IPS DF 19.7 (cell line): ENCODE results near the gene AKT1.

Experiments
- DNase-seq: peaks from one replicate; pipeline ENCODE4 v3.0.0-alpha.2; 2013; ENCODE audit warnings: low read depth, low spot score

The AKT1 gene

DNA sequence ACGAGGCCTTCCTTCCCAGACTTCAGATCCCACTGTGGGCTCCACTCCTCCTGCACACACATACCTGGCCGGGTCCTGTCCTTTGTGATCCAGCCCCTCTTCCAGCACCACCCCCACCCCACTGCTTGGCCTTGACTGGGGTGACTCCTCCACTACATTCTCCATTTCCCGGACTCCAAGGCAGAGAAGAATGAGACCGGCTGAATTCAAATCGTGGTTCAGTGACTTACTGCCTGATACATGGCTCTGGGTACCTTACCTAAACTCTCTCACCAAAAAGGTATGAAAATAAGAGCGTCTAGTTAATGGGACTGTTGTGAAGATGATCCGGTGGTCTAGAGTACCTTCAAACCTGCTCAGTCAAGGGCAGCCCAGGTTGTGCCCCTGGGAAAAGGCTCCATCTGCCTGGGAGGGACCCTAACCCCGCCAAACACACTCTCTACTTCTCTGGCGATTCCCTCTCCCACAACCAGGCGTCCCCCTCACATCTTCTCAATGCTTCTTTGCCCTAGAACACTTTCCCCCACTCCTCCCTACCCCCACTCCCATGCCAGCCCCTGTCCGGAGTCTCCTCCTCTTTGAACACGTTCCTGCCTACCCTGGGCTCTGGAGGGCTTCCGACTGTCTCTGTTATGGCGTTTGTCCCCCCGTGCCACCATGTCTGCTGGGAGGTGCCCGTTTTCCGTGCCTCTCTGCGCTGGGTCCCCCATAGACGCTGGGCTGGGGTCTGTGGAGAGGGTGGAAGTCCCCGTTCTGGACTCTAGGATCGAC lies 3.9 kb upstream of the AKT1 start:
- no peak for DNase-seq

DNA sequence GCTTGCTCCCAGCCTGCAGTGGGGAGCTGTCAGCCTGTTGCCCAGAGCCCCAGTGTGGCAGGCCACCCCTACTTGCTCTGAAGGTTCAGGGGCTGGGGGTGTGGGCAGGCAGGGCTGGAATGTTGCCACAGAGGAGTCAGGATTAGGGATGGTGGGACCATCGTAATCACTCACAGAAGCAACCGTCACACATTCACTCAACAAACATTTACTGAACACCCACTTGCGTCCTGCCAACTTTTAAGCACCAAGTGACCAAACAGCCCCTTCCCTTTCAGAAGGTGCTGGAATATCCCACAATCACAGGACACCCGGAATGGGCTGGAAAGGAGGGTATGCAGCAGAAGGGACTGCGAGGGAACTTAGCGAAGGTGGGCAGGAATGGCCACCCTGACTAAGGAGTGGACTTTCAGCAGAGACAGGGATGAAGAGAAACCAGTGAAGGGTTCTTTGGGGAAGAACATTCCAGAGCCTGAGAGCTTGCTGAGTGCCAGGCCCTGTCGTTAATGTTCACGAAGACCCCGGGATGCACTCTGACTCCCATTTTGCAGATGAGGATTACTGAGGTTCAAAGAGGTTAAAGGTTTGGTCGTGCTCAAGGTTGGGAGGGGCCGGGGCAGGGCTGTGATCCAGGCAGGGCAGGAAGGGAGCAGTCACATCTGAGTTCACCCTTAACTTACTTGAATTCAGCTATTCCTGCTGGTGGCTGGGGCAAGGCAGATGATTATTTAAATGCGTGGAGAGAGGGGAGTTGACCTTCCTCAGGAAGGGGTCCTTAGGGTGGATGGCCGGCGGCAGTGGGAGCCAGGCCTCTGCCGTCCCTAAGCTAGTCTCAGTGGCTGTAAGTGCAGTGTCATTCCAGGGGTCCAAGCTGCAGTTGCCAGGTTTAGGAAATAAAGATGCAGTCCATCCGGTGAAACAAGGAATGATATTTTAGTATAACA lies 3.0 kb upstream of the AKT1 start:
- DNase-seq: no peak

DNA sequence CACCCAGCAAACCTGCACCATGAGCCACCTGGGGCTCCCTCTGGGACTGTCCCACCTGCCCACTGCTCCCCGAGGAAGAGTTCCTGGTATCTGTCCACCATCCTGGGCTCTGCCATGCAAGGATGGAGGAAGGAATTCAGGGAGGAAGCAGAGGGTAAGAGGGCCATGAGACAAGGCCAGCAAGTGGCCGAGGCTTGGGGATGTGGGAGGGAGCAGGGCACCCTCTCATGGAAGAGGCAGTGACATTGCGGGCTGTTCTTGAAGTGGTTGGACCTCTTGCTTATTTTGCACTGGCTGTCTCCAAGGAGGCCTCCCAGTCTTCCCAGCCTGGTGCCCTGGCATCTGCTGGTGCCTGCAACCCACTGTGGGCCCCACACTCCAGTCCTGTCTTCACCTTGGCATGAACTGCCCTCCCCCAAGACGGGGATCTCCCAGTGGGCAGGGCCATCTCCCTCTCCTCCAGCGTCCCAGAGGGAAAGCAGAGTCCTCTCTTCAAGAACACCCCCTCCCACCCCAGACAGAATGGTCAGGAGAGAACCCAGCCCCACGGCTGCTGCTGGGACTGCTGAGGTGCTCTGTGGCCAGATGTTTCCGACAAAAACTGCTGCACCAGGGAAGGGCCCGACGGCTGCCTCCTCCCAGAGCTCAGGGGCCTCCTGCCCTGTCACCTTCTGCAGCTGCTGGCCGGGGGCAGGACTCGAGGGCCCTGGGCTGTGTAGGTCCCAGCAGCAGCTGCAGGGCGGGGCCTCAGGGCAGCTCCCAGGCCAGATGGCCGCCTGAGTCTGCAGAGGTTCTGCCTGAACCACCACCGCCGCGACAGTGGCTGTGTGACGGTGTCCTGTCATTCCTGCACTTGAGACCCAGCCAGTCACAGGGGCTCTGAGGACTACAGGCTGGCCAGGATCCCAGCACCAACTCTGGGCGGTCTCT lies 1.8 kb upstream of the AKT1 start:
- DNase-seq: no peak

DNA sequence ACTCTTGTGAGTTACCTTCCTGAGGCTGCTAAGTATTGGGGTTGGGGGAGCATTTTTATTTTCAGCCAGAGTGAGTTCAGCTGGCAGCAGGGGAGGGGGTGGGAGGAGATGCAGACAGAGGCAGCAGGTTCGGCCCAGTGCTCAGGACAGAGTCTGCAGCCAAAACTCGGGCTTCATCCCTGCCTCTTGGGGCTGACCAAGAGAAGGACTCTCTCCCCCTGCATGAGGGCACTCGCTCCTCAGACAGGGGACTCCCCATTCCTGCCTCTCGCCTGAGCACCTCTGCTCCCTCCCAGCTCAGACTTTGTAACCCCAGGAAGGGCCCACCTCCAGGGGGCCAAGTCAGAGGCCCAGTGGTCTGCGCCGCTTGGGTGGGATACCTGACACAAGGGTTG lies 1.1 kb upstream of the AKT1 start:
- no peak for DNase-seq

DNA sequence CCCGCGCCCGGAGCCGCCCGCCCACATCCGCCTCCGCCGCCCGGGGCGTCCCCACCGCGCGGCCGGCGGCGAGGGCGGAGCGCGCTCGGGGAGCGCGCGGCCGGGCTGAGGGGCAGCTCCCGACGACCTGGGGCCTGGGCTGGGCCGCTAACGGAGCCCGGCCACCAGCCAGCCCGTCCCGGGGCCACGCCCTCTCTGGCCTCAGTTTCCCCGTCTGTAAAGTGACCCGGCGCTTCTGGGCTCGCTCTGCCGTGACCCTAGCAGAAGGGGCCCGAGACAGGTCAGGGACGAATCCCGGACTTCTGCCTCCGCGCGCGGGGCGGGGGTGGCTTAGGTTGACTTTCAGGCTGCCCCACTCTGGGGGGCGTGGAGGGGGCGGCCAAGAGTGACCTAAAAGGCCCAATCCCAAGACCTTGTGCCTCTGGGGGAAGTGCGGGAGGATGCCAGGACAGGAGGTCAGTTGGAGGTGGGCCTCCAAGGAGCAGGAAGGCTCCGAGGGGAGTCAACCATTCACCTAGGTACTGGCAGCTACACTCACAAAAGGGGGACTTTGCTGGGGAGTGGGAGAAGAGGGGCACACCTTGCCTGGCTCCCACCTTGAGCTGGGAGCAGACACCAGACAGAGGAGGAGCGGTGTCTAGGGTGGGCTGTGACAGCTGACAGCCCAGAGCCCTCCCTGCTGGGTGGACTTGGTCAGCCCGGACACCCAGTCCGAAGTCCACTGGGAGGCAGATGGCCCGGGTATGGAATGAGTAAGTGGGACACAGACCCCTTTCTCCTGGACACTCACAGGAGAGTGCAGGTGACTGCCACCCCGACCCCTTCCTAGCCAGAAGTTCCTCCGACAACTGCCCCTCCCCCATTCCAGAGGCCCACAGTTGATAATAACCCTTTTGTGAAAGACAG lies 486 bp upstream of the AKT1 start:
- DNase-seq: no peak

DNA sequence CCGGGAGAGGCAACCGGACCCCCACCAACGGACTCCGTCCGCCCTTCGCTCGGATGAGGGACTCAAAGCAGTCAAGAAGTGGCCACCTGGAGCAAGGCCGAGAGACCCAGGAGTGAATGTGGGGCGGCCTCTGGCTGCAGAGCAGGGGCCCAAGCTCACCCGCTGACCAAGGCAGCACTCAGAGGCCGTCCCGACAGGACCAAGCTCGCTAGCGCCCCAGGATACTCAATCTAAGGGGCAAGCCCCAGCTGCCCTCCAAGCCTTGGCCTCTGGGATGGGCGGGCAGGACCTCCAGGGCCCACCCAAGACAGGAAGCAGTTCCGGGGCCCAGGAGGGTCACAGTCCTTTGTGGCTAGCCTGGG lies 936 bp downstream of the AKT1 start:
- no peak for DNase-seq

DNA sequence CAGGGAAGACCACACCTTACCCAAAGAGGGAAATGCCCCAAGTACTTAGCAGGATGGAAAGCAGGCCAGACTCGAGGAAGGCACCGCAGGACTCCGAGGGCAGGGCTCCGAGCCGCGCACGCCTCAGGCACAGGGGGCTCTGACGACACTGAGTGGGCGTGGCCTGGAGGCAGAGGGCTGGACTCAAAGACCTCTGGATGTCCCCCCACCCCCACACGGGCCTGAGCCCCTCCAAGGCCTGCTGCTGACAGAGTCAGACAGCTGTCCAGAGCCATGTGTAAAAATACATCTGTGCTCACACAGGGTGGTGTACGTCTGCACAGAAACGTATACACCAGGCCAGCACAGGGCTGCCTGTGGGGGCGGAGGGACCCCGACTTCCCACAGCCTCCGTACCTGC lies 1.4 kb downstream of the AKT1 start:
- DNase-seq: no peak

DNA sequence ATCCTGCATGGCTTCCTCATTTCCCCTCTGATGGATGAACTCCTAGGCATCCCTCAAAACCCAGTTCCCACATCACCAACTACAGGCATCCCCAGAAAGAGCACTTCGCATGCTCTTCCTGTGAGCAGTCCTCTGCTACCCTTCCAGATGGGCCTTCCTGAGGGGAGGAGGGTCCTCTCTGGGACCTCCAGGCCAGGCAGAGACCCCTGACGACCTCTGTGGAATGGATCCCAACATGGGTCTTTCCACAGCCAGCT lies 1.9 kb downstream of the AKT1 start:
- DNase-seq: no peak

DNA sequence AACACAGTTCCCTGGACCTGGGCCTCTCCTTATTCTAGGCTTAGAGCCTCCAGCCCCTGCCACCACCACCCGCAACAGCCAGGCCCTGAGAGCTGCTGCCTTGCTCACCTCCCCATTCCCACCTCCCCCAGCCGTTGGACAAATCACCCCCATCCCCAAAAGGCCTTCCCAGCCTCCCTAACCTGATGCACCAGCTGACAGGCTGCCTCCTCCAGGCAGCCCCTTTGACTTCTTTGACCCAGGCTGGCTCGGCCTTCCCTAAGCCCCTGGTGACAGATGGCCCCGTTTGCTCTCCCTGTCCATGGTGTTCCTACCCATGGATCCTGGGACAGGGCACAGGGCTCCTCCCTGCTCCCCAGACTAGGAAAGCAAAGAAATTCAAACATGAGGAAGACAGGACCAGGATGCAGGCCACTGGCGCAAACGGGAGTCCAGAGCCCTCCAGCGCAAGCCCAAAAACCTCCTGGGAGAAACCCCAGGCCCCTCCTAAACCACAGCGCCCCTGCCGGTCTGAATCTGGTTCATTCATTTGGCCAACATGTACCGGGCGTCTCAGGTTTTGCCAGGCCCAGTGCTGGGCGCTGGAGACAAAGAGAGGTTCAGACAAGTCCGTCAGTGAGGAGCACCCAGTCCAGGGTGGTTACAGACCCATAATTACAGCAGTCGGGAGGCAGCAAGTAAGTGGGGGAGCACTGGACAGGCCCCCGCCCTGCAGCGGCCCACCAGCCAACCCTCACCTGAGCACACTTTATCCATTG lies 2.4 kb downstream of the AKT1 start:
- no peak for DNase-seq

DNA sequence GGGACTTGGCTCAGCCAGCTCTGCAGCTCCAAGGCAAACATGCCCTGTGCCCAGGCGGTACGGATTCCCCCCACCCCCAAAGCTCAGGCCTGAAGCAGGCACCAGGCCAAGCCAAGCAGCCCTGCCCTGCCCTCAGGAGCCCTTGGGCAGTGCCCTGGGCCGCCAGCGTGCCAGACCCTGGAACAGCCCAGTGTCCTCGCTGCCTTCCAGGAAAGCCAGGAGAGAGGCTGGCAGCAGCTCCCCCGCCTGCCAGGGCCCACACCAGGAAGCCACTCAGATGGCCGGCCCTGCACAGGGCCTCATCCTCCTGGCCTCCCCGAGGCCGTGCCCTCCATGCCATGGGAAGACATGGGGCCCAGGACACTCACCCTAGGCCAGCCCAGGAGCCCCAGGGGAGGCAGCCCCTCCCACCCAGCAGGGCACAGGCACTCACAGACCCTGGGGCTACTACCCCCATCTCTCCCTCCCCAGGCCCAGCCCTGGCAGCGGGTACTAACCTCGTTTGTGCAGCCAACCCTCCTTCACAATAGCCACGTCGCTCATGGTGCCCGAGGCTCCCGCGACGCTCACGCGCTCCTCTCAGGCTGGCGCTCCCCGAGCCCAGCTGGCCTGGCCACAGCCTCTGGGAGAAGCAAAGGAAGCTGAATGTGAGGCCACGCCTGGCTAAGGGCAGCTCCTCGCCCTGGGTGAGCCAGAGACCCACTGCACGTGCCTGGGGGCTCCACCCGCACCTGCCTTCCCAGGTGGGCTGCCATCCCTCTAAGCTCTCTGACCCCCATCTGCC lies 3.3 kb downstream of the AKT1 start:
- no peak for DNase-seq

DNA sequence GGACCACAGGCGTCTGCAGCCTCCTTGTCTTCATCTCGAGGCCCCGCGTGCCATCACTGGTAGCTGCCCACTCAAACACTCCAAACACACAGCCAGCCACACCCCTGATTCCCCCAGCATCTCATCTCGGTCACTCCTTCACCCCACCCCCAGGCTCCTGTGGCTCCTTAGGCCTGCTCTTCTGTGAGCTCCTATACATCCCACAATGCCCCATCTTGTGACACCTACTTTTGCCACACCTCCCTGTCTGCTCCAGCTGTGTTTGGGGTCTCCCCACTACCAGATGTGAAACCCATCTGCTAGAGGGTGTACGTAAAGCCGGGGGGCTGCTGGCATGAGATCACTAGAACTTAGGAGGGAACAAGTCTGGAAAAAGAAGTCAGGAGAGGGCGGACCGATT lies 4.1 kb downstream of the AKT1 start:
- no peak for DNase-seq

DNA sequence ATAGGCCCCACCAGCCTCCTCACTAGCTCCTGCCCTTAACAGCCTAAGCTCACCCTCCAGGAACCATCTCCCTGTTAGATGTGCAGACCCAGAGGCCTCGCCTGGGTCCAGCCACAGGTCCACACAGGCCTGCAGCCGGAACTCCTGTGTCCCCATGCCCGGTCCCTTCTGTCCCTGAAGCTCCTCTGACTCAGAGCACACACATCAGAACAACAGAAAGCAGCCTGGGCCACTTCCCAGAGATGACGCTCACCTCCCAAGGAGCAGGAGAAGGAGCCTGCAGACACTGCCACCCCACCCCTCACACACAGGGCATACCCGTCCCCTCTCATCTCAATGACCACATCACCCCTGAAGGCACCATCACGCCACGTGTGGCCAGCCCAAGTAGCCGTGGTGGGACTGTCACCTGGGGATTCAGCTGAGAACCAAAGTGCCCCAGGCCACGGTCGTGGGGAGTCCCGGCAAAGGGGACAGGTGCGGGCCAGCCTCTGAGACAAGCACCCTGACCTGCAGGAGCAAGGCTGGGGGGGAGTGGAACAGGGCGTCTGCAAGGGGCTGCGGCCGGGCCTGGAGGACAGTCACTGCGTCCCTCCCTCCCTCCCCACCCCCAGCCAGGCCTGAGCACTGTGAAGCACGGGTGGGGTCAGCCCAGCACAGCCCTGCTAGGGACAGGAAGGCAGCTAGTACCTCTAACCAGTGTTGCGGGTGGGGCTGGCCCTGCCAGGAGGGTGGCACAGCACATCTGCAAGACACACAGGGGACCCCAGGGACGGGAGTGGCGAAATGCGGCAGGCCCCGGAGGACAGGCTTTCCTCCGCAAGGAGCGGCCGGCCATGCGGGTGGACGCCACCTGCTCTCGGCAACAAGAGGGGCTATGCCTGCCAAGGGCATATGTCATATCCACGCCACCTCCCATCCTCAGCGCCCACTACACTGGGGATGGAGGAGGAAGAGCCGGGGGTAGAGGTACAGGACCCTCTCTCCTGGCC lies 5.5 kb downstream of the AKT1 start:
- DNase-seq: no peak

DNA sequence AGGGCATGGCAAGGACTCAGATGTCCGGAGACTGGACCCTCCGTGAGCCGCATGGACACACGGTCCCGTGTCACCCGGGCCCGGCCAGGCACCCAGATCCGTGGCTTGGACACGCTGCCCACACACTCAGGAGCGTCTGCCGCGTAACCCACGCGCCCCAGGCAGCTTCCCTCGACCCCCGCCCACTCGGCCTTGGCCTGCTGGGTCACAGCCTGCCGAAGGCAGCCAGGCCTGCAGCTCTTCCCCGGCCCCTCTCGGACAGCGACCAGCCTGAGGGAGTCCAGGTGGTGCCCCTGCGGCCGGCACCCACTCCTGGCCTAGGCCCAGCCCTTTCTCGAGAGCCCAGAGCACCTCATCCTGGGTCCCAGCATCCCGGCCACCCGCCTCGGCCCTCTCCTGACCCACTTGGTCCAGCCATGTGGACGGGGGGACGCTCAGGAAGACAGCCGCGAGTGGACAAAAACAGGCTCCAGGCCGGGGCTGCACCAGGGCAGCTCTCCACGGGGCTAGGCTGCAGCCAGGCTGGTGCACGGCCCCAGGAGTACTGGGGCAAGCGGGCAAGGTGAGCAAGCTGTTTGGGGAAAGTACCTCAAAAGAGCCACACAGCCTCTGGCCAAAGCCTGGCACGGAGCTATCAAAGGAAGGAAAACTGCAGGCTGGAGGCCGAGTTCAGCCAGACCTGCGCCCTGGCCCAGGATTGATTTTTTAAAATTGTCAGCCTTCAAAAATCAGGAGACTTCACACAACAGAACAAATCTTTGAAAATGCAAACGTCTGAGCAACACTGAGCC lies 6.5 kb downstream of the AKT1 start:
- no peak for DNase-seq

DNA sequence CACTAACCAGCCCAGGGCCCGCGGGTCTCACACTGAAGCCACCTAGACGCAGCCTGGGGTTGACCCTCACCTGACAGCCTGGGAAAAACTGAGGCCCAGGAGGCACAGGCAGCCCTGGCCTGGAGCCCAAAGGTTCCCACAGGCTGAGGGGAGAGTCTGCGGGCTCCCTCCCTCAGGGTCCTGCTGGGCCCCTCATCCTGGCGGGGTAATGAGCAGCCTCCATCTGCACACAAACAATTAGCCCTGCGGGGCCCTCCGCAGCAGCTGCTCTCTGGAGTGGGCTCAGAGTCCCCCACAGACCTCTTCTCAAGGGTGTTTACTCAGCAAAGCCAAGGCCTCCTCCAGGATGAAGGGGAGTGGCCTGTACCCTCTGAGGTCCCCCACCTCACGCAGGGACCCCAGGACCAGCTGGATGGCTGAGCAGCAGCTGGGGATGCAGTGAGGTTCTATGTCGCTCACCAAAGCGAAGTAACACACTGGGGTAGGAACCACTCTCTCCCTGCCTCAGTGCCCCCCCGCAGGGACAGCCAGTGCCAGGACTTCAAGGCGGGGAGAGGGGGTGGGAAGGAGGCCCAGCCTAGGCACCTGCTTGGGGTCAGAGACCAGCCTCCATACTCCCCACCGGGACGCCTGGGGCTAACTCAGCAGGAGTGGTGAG lies 7.3 kb downstream of the AKT1 start:
- DNase-seq: no peak

DNA sequence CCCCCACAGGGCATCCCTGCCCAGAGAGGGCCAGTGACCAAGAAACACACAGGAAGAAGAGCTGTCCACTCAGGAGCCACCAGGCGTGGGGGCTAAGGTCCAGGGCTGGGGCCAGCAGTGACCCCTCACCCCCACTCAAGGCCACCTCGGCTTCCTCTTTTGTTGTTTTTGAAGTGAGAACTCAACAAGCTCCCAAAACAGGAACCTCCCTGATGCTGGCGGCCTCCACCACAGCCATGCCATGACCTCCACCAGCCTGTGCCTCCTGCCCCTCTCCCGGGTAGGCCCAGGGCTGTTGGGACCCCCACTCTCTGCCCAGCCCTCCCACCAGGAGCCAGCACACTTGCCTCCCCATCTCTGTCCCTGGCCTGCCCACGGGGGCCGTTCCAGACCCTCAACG lies 7.8 kb downstream of the AKT1 start:
- DNase-seq: no peak

DNA sequence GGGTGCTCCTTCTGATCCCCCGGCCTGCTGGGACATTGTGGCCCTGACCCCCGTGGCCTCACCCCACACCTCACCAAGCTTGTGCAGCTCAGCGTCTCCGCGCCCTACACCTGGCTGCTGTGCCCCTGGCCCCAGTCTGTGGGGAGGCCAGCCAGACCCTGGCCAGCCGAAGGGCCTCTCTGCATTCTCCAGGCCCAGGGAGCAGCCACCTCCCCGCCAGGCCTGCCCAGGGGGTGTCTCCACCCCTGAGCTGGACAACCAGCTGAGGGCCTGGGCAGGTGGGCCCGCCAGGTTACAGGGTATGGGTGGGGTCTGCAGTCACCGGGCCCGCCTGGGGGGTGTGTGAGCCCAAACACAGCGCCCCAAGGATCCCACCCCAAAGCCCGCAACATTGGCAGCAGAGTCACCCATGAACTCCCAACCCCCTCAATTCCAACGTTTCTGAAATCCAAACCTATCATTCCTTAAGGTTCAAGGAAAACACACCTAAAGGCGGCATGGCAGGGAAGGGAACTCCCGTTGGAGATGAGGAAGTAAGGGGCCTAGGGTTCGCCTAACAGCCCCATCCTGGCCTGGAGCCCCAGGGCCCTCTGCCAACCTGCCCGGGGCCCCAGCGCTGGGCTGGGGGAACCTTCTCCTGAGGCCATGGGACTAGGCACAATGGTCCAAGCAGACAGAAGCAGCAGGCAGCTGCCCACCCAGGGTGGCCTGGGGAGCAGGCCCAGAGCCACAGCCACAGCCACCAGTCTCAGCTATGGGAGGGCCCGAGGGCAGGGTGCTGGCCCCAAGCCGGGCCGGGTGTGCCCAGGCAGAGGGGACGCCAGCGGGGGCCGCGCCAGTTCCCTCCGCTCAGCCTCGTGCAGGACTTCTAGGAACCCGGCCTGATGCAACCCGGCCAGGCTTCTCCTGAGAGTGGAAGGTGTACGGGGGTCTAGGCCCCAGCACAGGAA lies 8.5 kb downstream of the AKT1 start:
- no peak for DNase-seq
